Uterine smooth muscle cell (primary cell): Measurements from ENCODE around the gene RBM46. TPM values are rescaled to one million over a fixed set of nuclear protein-coding genes. Genes with fewer than 3 reads are reported as not detected.

Experiments used
- total RNA-seq: library from RNA; depleted of rRNA; stranded (reverse); fragments of >200 nt; gene quantifications from 2 replicates; pipeline ENCODE4 v1.2.3, GENCODE V29; 2014

The RBM46 gene, protein sequence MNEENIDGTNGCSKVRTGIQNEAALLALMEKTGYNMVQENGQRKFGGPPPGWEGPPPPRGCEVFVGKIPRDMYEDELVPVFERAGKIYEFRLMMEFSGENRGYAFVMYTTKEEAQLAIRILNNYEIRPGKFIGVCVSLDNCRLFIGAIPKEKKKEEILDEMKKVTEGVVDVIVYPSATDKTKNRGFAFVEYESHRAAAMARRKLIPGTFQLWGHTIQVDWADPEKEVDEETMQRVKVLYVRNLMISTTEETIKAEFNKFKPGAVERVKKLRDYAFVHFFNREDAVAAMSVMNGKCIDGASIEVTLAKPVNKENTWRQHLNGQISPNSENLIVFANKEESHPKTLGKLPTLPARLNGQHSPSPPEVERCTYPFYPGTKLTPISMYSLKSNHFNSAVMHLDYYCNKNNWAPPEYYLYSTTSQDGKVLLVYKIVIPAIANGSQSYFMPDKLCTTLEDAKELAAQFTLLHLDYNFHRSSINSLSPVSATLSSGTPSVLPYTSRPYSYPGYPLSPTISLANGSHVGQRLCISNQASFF
- total RNA-seq = not detected in 2 replicates

DNA sequence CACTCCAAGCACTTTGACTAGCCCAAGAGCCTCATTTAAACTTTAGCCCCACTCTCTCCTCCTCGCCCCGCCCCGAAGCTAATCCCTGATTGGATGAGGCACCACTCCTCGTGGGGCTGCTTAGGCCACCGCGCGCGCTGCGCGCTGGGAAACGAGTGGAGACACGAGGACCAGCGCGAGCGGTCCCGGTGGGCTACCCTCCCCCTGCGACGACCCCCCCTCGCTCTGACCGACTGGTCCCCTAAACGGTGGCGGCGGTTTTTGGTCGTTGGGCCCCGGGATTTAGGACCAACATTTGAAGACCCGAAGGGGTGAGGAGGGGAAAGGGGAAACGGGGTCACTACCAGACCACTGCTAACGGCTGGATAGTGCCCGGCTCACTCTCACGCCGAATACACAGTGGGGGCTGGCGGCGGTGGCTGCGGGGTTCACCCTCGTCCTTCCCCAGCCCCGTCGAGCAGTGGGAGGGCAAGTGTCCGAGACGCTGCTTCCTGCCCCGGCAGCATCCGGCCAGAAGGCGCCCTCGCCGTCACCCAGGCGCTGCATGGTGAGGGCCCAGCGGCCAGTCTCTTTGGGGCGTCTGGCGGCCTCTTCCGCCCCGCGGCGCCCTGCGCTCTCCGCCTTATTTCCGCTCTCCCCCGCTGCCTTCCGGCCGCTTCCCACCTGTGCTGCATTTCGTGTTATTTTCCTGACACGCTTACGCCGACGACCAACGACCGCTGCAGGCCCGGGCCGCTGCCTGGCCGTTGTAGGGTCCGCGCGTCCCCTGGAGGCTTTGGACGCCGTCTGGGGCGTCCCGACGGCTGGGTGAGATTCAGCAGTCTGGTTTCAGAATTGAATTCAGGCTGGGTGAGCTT is at the start of gene RBM46:
TSS of gene RBM46 (plus strand) at position 147 of the 857 bp plus-strand sequence. CDS start 15,481 bp downstream, outside the sequence.

DNA sequence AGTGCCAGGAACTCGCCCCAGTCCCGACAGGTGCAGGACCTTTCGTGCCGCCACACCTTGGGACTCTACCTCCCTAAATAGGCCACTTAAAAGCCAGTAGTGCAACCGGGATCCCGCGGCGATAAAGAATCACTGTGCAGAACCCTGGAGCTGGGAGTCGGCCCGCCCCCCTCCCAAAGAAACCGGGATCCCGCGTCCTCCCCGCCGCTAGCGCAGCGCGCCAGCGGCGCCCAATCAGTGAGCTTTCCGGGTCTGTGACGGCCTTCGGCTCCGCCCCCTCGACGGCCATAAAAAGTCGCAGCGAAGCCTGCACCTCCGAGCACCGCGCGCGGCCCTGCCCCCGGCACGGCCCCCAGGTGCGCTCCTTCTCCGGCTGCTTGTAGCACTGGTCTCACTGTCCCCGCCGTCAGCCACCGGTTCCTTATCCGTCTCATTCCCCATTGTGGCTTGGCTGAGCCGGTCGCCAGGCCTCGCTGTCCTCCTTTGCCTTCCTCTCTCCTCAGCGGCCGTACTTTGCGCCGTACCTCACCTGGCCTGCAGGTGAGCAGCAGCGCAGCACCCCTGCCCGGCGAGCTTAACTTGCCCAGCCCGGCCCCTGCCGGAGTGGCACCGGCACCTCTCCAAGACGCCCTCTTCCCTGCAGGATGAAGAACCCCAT is 37.3 kb upstream of the RBM46 start, which contains the start of gene LRAT:
TSS of gene LRAT (plus strand) at position 318 of the 658 bp plus-strand sequence. CDS start at position 645, 327 bp downstream.

Other genes with a start within 250 kb of the RBM46 start
- gene PLRG1, start 230.9 kb upstream of the RBM46 start, total RNA-seq = 90.1 and 155 TPM in 2 replicates
- not detected in 2 replicates for gene FGB, start 218.3 kb upstream of the RBM46 start, total RNA-seq
- gene FGA, start 190.5 kb upstream of the RBM46 start, total RNA-seq = 0.12 TPM in 1 of 2 replicates, not detected in the other
- not detected in 2 replicates for gene FGG, start 168.6 kb upstream of the RBM46 start, total RNA-seq
- 0.11 TPM in 1 of 2 replicates, not detected in the other for gene LRAT, start 37.3 kb upstream of the RBM46 start, total RNA-seq